GM18517 (cell line): ENCODE data around the gene AKNA.

ENCODE experiments used
- ATAC-seq: cut with Tn5 transposase; IDR thresholded peaks from one replicate; pipeline ENCODE4 v1.9.1; 2021; ENCODE audit warnings: mild to moderate bottlenecking, moderate library complexity; ENCODE audit not compliant: unreplicated experiment

AKNA gene

GRCh38 chr9:114376586-114377445 is 11.0 kb downstream of the AKNA start:
- no peak for ATAC-seq

GRCh38 chr9:114375386-114376175 is 12.2 kb downstream of the AKNA start:
- ATAC-seq, result no peak

GRCh38 chr9:114374936-114375335 is 12.8 kb downstream of the AKNA start:
- no peak for ATAC-seq

- no peak for ATAC-seq
Measured at GRCh38 chr9:114373960-114374730, 13.6 kb downstream of the AKNA start.

- peak; percentile 94 for ATAC-seq
Measured at GRCh38 chr9:114372921-114373448, 14.8 kb downstream of the AKNA start.

GRCh38 chr9:114371973-114372917 is 15.5 kb downstream of the AKNA start:
- ATAC-seq, result no peak

- ATAC-seq, result no peak
Measured at GRCh38 chr9:114371343-114371944, 16.3 kb downstream of the AKNA start.

- no peak for ATAC-seq
Measured at GRCh38 chr9:114370968-114371320, 16.8 kb downstream of the AKNA start.

- ATAC-seq, result no peak
Measured at GRCh38 chr9:114370251-114370967, 17.4 kb downstream of the AKNA start.

- ATAC-seq, result no peak
Measured at GRCh38 chr9:114369216-114370130, 18.3 kb downstream of the AKNA start.

- no peak for ATAC-seq
Measured at GRCh38 chr9:114367772-114368569, 19.8 kb downstream of the AKNA start.

- ATAC-seq, result no peak
Measured at GRCh38 chr9:114367366-114367765, 20.4 kb downstream of the AKNA start.

- ATAC-seq, result peak; percentile 50
Measured at GRCh38 chr9:114366334-114367128, 21.3 kb downstream of the AKNA start.

- no peak for ATAC-seq
Measured at GRCh38 chr9:114365194-114365593, 22.6 kb downstream of the AKNA start.

- ATAC-seq, result no peak
Measured at GRCh38 chr9:114364134-114365041, 23.4 kb downstream of the AKNA start.
